GM18519 (cell line): ENCODE results near the gene THADA.

Experiments used
- ATAC-seq: cut with Tn5 transposase; IDR thresholded peaks from one replicate; pipeline ENCODE4 v1.9.1; 2021; ENCODE audit warnings: mild to moderate bottlenecking, moderate library complexity; ENCODE audit not compliant: unreplicated experiment, low FRiP score

Gene THADA

DNA sequence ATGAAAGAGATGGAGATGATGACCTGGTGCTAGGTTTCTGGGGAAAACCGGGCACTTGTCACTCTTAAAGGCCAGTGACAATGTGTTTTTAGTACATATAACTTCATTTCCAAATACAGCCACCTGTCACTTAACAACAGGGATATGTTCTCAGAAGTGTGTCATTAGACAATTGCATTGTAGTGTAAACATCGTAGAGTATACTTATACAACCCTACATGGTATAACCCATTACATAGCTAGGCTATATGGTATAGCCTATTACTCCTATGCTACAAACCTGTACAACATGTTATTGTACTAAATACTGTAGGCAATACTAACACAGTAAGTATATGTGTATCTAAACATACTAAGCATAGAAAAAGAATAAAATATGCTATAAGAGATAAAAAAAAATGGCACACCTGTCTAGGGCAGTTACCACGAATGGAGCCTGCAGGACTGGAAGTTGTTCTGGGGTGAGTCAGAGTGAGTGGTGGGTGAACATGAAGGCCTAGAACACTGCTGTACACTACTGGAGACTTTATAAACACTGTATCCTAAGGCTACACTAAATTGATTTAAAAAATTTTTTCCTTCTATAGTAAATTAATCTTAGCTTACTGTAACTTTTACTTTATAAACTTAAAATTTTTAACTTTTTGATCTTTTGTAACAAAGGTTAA is 123.2 kb downstream of the THADA start:
- no peak for ATAC-seq

DNA sequence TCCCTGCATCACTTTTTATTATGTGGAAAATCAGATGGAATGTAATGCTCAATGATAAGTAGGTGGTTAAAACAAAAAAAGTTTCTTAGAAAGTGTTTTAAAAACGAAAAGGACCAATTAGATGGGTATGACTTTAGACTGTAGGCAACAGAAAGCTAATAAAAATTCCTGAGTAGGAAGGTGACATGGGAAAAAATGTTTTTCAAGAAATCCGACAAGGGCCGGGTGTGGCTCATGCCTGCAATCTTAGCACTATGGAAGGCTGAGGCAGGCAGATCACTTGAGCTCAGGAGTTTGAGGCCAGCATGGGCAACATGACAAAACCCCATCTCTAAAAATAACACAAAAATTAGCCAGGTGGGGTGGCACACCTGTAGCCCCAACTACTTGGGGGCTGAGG is 126.1 kb downstream of the THADA start:
- no peak for ATAC-seq

DNA sequence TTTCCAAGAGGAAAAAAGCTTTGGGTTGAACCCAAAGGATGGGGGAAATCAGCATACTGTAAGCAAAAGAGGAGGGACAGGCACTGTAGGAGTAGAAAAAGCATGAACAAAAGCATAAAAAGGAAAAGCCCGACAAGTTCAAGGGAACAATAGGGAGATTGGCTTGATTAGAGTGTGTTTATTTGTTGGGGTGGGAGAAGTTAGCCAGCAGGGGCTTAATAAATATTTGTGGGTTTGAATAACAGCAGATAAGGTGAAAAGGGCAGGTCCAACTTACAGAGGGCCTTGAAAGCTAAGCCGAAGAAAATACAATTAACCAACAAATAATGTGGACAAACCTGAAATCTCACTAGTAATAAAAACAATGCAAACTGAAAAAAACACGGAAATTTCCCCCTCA is 126.7 kb downstream of the THADA start:
- ATAC-seq: no peak

DNA sequence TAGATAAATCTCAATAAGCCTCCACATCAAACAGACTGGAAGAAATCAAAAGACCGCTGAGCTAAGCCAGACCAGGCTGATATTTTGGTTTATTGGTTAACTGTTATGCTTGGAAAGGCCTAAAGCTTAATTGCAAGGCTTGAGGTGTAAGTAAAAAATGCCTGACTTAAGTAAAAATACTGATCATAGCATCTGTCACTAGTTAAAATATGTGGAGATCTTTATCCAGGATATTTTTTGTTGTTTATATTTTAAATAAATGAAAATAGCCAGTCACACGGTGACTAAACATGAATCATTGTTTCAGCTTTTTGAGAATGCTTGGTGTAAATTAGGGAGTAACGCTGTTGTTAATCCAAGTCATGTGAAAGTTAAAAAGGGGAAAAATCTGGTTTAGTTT is 127.9 kb downstream of the THADA start:
- ATAC-seq: no peak

DNA sequence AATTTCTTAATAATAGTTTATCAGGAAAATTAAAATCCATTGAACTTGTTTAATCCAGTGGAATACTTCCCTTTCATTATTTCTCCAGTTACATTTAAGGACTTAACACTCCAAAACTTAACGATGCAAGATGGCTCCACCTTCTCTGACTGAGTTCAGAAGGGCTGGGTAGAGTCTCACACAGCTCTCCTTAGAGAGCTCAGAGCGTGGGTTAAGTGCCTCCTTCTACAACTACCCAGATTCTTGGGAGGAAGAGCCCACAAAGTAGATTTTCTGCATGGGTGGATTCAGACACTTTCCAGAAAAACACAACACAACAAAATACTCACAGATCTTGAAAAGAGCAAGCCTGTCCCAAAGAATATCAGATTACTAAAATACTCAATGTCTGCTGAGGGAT is 130.6 kb downstream of the THADA start:
- no peak for ATAC-seq

DNA sequence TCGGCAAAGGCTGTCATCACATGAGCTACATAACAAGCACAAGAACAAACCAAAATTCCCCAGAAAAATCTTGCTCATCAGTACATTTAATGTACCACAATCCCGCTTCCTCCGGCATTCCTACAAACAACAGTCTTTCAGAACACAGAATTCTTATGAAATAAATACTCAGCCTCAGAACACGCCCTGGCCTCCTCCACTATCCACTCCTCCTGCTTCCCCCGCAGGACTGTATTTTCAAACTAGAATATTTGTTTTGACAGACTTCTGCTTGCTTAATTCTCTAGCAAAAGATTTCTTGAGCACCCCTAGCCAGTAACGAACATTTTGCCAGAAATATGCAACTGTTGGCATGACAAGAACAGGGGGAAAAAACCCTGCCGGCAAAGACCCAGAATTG is 131.2 kb downstream of the THADA start:
- no peak for ATAC-seq

DNA sequence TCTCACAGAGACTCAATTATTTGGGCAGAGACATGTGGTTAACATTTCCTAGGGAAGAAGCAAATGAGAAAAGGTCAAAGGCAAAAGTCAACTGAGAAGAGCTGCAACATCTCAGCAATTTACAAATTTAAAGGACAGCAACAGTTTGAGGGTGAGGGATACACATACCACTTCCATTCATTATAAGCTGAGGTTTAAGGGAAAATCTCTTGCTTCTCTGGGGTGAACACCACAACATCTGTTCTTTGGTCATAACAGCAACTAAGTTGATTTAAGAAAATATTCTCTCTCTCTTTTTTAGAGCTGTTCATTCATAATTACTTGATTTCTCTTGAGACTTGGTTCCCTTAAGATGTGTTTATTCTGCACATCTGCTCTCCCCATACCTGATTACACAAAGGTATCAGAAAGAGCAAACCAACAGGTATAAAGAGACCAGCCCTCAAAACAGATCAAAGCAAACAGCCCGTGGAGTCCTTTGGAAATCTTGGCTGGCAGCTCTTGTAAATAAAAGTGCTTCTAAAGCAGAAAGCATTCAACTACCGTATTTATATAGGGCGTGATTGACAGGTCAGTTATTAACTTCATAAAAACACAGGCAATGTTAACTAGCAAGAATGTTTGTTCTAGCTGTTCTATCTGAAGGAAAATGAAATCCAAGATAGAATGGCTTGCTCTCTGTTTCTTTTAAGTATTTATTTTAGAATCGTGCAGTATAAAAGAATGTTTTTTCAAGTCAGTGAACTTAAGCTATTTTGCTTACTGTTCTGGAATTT is 132.8 kb downstream of the THADA start:
- ATAC-seq: no peak

DNA sequence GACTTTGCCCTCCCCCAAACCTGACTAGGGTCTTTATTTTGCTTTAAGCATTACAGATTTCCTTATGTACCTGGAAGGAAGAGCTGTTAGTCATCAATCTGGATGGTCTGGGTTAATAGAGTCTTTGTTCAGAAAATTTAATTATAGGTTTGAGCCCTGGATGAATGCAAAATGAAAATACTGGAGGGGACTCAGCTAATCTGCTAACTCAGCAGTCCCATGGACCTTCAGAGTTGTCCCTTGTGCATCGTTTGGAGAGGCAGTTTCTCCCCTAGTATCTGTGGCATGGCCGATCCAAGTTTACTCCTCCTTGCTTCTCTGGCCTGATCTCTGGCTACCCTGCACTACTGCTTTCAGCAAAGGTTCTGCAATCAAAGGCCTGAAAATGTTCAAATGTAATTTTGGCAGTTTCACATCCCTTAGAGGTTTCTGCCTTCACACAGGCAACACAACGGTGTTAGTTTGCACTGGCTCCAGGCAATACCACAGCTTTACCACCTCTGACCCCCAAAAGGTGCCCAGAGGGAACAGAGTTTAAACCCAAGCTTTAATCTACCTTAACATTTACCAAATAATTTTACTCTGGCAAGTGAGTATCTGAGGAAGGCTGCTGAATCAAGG is 134.3 kb downstream of the THADA start:
- peak; percentile 87 for ATAC-seq

DNA sequence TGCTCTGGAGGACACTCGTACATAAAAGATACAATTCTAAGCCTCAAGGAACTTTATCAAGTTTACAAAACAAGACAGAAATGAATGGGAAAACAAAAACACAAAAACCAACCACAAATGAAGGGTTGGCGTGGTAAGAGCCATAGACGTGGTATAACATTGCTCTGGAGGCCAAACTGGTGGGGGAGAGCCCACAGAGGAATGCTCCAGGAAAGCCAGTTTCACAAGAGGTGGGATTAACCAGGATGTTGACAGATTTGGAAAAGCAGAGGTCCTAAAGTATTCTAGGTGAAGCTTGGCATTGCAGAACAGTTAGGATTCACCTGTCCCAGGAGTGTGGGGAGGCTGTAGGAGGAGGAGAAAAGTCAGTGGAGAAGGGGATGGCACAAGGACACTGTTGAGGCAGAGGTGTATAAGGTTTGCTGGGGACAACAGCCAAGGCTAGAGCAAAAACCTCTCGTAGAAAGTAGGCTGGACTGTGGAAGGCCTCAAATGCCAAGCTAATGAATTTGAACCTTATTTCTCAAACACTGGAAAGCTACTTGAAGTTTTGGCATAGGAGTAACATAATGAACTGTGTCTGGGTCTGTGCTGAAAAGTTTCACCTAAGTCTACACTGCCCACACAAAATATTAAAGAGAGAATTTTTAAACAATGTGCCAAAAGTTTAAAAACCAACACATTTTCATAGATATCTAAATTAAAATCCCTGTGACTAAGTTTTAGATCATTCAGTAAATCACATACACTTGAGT is 135.1 kb downstream of the THADA start:
- no peak for ATAC-seq

DNA sequence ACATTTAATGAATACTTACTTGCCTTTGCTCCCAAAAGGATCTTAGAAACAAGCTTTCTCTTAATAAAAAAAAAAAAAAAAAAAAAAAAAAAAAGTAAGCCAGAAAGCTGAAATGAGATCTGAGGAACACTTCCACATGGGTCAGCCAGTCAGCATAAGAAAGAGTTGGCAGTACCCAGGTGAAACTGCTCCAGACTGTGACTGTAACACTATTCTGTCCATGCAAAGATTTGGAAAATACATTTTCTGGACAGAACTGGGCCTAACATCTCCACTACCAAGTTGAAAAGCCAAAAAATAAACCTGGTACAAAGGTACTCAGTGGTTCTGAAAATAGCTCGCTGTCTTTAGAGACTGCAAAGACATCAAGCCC is 135.7 kb downstream of the THADA start:
- no peak for ATAC-seq

DNA sequence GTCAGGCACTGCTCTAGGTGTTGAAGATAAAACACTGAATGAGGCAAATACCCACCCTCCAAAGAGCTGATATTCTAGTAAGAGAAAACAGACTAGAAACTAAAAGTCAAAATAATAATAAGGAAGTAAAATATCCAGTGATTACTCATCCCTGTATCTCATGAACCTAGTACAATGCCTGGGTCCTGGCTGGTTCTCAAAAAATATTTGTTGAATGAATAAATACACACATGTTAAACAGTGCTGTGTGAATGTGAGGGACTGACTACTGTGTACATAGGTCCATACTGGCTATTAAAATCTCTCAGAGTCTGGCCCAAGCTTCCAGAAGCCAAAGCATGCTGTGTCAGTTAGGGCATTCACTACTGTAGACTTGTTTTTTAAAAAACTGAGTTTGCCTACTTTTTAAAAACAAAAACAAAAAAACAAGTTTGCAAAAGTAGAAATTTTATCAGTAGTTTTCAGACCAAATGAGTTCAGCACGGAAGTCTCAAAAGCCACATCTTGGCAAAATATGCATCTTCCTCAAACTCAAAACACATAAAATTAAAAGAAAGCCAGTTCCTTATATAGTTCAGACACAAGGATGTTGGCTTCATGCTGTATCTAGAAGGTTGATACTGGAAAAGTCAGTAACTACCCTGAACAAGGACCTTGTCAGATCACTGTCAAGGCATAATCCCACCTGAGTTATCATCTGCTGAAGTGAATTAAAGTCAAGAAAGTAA is 136.2 kb downstream of the THADA start:
- ATAC-seq: no peak

DNA sequence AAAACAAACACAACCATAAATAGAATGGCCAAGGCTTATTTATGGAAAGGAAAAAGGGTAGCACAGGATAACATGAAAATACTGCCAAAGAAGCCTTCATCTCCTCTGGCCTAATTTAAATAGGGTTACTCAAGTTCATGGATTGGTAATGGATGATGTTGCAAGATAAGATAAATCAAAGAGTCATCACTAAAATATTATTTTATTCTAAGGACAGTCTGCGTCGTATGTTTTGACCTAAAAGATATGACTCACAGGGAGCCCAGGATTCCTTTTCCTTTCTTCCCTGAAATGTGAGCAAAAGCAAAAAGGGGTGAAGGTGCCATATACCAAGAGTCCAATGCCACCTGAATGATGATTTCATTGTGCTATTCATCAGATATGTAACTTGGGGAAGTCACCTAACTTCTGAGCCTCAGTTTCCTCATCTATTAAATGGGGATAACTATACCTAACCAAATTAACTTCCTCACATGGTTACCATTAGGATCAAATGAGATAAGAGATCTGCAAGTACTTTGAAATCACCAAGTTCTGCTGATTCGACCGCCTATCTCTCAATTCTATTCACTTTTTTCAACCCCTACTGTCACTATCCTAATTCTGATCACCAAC is 137.7 kb downstream of the THADA start:
- no peak for ATAC-seq

DNA sequence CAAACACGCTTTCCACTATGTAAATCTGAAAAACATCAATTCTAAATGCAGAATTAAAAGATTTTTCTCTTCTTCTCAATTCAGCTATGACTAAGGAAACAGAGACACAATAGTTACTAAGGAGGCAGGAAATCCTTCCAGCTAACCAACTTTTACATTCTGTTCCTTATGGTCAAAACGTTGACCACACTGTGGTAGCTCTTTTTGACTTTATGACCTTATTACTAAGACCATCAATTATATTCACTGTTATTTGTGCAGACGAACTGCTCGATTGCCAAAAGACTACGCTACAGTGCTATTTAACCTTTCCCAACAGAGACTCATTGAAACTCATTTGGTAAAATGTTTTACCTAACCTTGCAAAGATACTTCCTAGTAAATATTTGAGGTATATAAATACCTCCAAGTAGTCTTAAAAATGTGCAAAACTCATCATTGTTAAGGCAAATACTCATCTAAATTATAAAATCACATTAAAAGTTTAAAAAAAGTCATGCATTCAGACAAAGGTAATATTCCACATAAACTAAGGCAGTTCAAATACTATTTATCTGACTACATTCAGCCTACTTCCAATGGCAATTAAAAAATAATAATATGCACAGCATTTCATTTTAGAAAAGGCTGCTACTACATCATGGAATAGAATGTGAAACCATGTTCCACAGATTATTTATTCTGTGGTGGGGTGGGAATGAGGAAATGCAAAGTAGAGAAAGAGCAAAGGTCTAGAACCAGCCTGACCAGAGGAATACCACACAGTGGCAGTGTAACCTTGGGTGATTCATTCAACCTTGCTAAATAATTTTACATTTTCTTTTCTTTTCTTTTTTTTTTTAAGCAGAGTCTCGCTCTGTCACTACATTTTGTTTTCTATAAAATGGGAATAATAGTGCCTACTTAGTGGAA is 139.9 kb downstream of the THADA start:
- no peak for ATAC-seq

DNA sequence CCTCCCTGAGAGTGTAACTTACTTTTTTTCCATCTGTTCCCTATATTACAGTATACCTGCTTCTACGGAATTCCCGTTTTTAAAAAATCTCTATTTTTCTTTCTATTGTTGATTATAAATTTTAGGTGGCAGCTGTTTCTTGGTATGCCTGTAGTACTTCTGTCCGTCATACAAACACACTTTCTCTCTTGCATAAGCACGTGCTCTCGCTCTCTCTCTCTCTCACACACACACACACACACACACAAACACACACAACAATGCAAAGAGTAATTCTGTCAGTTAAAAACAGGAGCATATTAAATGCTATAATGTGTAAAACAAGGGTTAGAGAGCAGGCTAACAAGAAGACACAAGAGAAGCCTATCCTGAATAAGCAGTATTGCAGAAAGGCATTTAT is 140.5 kb downstream of the THADA start:
- no peak for ATAC-seq

DNA sequence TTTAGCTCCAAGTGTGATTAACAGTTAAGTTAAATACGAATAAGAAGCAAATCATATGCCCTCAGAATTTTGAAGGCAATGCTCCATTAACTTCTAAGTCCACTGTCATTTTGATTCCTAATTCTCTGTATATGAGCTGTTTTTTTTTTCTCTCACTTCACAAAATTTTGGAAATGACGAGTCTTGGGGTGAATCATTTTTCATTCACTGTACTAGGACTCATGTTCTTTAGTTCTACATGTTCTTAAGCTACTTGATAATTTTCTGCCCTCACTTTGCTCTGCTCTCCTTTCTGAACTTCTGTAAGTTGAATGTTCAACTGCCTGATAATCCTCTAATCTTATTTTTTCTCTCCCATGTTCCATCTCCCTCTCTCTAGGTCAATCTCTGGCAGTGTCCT is 141.0 kb downstream of the THADA start:
- no peak for ATAC-seq

DNA sequence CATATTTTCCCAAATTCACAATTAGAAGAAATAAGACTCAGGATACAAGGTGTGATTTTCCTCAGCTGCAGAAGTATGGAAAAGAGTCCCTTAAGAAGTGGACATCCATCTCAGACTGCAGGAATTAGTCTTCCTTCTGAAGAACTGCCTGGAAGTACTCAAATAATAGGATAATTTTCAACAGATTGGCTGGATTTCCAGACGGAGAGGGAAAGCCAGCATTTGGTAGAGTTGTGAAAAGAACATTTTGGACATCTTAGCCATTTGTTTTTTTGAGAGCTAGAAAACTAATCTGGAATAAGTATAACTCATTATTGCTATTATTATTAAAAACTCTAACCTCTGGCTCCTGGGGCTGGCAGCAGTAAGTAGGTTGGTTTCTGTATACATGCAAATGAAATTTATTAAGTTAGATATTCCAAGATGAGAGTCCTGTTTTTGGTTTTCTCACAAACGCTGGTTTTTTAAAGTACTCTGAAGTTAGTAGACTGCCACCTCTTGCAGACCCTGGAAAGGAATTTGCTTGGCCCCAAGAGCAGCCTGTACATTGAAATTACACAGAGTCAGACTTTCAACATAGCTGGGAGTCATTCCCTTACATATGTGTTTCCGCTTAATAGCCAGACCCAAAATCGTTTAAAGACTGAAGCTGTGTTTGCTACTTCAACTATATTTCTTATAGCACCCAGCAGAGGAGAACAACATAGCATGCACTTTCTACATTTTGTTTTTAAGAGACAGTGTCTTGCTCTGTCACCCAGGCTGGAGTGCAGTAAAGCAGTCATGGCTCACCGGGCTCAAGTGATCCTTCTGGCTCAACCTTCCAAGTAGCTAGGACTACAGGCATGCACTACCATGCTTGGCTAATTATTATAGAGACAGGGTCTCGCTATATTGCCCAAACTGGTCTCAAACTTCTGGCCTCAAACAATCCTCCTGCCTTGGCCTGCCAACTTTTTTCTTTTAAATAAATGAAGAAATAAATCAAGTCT is 142.4 kb downstream of the THADA start:
- no peak for ATAC-seq

DNA sequence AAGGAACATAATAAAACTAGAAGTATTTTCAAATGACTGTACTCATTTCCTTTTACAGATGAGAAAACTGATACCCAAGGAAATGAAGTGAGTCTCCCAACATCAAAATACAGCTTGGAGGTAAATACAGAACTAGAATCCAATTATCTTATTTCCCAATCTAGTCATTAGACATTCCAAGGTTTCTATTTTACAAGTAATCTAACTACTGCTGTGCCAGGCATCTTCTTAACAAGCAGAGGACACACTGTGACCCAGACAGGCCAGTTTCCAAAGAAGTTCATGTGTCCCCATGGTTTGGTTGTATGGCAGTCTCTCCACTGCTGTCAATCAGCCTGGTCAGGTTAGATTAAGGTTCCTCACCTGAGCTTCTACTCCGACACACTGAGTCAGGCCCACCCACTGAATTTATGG is 143.5 kb downstream of the THADA start:
- ATAC-seq: no peak

DNA sequence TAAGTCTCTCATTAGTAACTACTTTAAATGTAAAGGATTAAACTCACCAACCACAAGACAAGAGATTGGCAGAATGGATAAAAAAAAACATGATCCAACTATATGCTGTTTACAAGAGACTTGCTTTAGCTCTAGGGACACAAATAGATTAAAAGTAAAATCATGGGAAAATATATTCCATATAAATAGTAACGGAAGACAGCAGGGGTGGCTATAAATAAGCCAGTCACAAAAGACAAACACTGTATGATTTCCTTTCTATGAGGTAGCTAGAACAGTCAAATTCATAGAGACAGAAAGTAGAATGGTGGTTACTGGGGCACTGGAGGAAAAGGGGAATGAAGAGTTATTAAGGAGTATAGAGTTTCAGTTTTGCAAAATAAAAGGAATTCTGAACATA is 145.2 kb downstream of the THADA start:
- ATAC-seq: no peak
